Measurements from ENCODE around the gene BDP1.
A peak's percentile ranks its signal among the peaks of the same experiment; 100 is the strongest.

BDP1 gene

DNA sequence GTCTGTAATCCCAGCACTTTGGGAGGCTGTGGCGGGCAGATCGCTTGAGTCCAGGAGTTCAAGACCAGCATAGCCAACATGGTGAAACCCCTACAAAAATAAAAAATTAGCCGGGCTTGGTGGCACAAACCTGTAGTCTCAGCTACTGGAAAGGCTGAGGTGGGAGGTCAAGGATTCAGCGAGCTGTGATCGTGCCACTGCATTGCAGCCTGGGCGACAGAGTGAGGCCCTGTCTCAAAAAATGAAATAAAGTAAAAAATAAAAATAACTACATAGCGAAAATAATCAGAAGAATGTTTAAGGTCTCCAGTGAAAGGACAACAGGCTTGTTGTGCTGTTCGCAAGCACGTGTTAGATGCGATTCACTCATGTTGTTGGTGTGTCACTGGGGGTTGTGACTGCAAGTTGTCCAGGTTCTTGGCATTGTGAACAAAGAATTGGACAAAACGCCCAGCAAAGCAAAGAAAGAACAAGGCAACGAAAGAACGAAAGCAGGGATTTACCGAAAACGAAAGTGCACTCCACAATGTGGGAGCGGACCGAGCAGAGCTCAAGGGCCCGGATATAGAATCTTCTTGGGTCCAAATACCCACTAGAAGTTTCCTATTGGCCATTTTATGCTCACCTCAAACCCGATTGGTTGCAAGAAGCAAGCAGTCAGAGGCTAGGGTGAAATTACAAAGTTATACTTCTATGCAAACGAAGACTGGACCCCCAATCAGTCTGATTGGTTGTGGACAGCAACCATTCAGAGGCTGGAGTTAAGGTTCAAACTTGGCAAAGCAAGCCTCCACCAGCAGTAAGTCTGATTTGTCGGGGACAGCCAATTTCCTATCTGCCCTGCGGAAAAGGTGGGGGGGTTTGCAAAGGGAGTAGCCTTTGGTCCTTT lies 130.8 kb downstream of the BDP1 start:
- ChIA-PET POLR2A (no interaction called here), CTCF (interaction anchor here (2.6 kb wide), 1 partner anchor 15 kb away, joined by 16 read pairs; no protein-coding TSS in a partner anchor)
- H3K4me3 ChIP-seq (ENCODE audit: low read depth, low read length) = peak overlapping the region; percentile 79
- DNase-seq (ENCODE audit: low read depth, low spot score) = no peak
- no peak for TF ChIP-seq CTCF (IDR thresholded peaks at IDR 0.05; ENCODE audit: insufficient read depth, low read length, missing control alignments)

DNA sequence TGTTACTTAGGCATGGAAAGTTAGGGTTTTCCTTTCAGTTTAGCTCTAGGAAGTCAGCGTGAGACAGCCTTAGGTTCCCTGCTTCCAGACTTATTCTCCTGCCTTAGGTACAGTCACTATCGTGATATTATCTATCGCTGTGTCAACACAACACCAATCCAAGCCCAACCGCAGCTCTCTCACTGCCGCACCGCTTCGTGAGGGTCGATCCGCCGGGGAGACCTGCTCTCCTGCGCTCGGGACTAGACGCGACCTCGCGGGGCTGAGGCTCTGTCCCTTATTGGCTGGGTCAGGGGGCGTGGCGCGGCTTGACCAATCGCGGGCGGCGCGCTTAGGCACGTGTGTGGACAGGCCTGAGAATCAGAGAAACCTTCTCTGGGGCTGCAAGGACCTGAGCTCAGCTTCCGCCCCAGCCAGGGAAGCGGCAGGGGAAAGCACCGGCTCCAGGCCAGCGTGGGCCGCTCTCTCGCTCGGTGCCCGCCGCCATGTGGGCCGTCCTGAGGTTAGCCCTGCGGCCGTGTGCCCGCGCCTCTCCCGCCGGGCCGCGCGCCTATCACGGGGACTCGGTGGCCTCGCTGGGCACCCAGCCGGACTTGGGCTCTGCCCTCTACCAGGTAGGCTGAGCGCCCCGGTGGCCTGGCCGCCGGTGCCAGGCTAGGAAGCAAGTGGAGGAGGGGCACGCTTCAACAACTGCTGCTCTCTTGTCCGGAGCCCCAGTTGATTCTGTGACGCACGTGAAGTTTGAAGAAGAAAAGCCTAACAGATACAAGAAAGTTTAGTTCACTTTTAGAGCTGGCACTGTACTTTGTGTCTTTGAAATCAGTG lies 131.7 kb downstream of the BDP1 start, which contains the start of gene MCCC2:
MCCC2 (plus strand) TSS at position 400 of the 825 bp plus-strand sequence; CDS start at position 486, 86 bp downstream.
- ChIA-PET CTCF (interaction anchor here (2.6 kb wide), 1 partner anchor 14 kb away, joined by 16 read pairs; no protein-coding TSS in a partner anchor), POLR2A (interaction anchor here (1.4 kb wide), 1 partner anchor 14 kb away, joined by 8 read pairs; no protein-coding TSS in a partner anchor)
- no peak for TF ChIP-seq CTCF (IDR thresholded peaks at IDR 0.05; ENCODE audit: insufficient read depth, low read length, missing control alignments)
- H3K4me3 ChIP-seq (ENCODE audit: low read depth, low read length) = peak within 1 kb of the TSS; percentile 79
- peak; percentile 66 for DNase-seq (ENCODE audit: low read depth, low spot score)

DNA sequence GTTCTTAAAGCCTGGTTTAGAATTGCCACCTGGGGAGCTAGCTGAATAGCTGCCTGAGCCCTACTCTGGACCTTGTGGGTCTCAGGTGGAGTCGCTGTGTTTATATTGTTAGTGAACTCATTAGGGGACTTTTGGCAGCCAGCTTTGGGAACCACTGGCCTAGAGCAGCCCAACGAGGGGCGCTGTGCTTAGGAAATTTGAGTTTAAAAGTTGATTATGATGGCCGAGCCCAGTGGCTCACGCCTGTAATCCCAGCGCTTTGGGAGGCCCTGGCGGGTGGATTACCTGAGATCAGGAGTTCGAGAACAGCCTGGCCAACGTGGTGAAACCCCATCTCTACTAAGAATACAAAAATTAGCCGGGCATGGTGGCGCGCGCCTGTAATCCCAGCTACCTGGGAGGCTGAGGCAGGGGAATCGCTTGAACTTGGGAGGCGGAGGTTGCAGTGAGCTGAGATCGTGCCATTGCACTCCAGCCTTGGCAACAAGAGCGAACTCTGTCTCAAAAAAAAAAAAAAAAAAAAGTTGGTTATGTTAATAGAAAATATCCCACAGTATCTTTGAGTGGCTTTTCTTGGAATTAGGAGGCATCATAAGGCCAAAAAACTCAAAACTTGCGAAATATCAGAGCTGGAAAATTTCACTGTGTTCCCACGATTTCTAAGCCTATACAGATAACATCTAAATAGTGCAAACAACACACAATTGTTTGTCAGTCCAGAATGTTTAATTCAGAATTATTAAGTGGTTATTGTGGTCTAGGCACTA lies 132.5 kb downstream of the BDP1 start:
- no peak for TF ChIP-seq CTCF (IDR thresholded peaks at IDR 0.05; ENCODE audit: insufficient read depth, low read length, missing control alignments)
- POLR2A ChIA-PET = interaction anchor here (0.6 to 1.4 kb wide), 2 partner anchors 13 to 90 kb away, joined by 3 to 8 read pairs; no protein-coding TSS in a partner anchor
- DNase-seq (ENCODE audit: low read depth, low spot score) = no peak
- peak overlapping the region; percentile 79 for H3K4me3 ChIP-seq (ENCODE audit: low read depth, low read length)
- CTCF ChIA-PET = interaction anchor here (2.6 kb wide), 1 partner anchor 13 kb away, joined by 16 read pairs; no protein-coding TSS in a partner anchor

GRCh38 chr5:71588533-71588885 lies 133.1 kb downstream of the BDP1 start:
- POLR2A ChIA-PET = no interaction called here
- no peak for DNase-seq (ENCODE audit: low read depth, low spot score)
- H3K4me3 ChIP-seq (ENCODE audit: low read depth, low read length) = no peak overlapping the region
- CTCF ChIA-PET = interaction anchor here (2.6 kb wide), 1 partner anchor 13 kb away, joined by 16 read pairs; no protein-coding TSS in a partner anchor
- no peak for TF ChIP-seq CTCF (IDR thresholded peaks at IDR 0.05; ENCODE audit: insufficient read depth, low read length, missing control alignments)

- H3K4me3 ChIP-seq (ENCODE audit: low read depth, low read length) = no peak overlapping the region
- DNase-seq (ENCODE audit: low read depth, low spot score) = no peak
- ChIA-PET CTCF (no interaction called here), POLR2A (no interaction called here)
- TF ChIP-seq CTCF (IDR thresholded peaks at IDR 0.05; ENCODE audit: insufficient read depth, low read length, missing control alignments) = no peak
Observed at GRCh38 chr5:71589903-71590302, 134.5 kb downstream of the BDP1 start.

All from AG04449 (cell line).